Adrenal gland (tissue), 5 donors: ENCODE data around the gene ARL2.

Experiments used
- CTCF ChIP-seq, 6 experiments: fragments of 450-650 bp in 4 of 6; fragments of 200-600 bp in 2 of 6; sonication (generic) in 1 of 6; IDR thresholded peaks; 1 replicate in 5 of 6; 2 replicates in 1 of 6; pipeline versions ENCODE4 v1.5.1 to v1.8.0; 2016 to 2021; ENCODE audit warnings: antibody characterized with exemption in 6 of 6, mild to moderate bottlenecking in 2 of 6, moderate library complexity in 1 of 6
- POLR2A ChIP-seq, 2 donors: fragments of 450-650 bp; IDR thresholded peaks; one replicate each; pipeline ENCODE4 v1.6.1; 2017; ENCODE audit warnings: antibody characterized with exemption in 2 of 2, mild to moderate bottlenecking in 2 of 2, moderate library complexity in 1 of 2
- donor health status: DM: no; HTN: no; CAD: no.

- TF ChIP-seq CTCF (IDR thresholded peaks at IDR 0.05) (no peak), POLR2A (IDR thresholded peaks at IDR 0.05) (no peak)
These were observed 41.6 kb downstream of the ARL2 start for GRCh38 chr11:65055538-65055937.
